OCI-M2 (cell line): ENCODE results near the gene ANKRD11.
"Not testable (repeated sequence)": the region's sequence is repeated elsewhere in the genome, so short reads cannot be mapped to it uniquely, and the experiment has no call there.

Source experiments
- DNase-seq: peaks from one replicate; lab custom pipeline; 2025; ENCODE audit not compliant: unreplicated experiment; lab: John Stamatoyannopoulos, UW

ANKRD11 gene

DNA sequence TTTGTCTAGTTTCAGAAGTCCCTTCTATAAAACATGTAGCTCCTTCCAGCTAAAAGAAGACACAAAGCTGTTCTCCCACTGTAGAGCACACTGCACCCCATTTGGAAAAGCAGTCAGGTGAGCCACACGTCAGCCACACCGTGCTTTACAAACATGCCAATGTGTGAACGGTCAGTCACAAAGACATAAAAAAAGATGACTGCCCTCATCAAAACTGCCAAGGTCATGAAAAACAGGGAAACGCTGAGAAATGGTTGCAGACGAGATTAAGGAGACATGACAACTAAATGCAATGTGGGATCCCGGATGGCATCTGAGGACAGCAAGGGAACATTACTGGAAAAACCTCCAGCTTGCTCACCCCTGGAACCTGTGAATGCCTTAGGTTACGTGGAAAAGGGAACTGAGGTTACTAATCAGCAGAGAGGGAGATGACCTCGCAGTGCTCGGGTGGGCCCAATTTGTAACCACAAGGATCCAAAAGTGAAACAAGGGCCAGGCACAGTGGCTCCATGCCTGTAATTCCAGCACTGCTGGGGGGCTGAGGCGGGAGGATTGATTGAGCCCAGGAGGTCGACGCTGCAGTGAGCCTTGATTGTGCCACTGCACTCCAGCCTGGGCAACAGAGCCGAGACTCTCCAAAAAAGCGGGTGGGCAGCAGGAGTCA lies 8.1 kb downstream of the ANKRD11 start:
- DNase-seq, result no peak

GRCh38 chr16:89481356-89481955 lies 8.9 kb downstream of the ANKRD11 start:
- no peak for DNase-seq

DNA sequence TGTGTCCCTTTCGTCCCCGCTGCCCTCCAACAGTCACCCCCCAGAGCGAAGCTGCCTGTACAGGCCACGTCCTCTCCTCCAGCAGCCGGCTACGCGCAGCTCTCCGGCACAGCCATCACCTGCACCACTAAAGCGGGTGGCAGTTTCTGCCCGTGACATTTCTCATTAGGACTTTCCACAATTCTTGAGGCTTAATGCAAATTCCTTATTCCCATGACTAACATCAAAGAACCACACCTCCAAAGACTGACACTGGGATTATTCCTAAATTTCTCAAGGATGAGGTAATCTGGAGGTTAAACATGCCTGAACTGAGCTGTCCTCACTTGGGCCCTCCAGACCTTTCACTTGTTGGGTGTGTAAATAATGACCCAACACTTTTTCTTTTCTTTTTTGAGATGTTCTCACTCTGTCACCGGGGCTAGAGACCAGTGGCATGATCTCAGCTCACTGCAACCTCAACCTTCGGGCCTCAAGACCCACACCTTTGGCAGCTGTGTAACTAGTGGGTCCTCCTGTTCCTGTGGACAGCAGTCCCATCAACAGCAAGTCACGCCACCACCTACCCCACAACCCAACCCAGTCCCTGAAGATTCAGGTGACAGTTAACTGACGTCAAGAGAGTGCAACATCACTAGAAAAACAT lies 11.7 kb downstream of the ANKRD11 start:
- no peak for DNase-seq

- DNase-seq, result no peak
Measured at GRCh38 chr16:89476811-89477261, 13.5 kb downstream of the ANKRD11 start.

DNA sequence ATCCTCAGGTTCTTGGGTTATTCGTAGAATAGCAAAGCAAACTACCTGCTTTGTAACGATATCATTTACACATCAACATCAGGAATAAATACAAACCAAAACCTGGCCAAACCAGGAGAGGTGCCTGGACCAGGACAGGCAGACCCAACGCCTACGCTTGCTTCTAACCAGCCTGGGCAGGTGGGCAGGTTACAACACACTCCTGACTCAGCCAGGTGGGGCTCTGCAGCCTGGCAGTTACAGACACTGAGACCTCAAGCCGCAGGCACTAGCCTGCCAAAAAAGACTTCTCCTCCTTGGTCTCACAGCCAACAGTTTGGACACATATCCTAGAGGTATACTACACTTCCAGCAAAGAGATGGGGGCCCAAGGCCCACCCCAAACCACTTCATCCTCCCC lies 14.0 kb downstream of the ANKRD11 start:
- no peak for DNase-seq

DNA sequence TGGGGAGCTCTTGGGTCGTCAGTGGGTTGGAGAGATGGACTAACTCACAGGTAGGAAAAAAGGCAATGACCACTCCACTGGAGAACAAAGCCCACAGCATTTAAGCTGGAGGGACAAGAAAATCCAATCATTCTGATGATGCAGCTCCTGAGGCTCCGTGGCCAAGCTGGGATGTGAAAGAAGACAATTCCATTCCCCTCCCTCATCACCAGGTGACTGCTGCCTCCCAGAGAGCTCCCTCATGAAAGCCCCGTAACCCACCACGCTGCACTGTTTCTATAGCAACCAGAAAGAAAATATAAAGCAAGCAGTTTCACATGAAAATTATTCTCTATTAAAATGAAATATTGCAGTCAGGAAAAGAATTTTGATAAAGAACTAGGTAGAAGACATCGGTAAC lies 15.2 kb downstream of the ANKRD11 start:
- no peak for DNase-seq

- no peak for DNase-seq
Measured at GRCh38 chr16:89473791-89474414, 16.5 kb downstream of the ANKRD11 start.

- DNase-seq, result no peak
Measured at GRCh38 chr16:89473136-89473712, 17.1 kb downstream of the ANKRD11 start.

GRCh38 chr16:89472711-89473075 lies 17.7 kb downstream of the ANKRD11 start:
- DNase-seq, result no peak

GRCh38 chr16:89467382-89467781 lies 23.0 kb downstream of the ANKRD11 start:
- DNase-seq, result no peak

DNA sequence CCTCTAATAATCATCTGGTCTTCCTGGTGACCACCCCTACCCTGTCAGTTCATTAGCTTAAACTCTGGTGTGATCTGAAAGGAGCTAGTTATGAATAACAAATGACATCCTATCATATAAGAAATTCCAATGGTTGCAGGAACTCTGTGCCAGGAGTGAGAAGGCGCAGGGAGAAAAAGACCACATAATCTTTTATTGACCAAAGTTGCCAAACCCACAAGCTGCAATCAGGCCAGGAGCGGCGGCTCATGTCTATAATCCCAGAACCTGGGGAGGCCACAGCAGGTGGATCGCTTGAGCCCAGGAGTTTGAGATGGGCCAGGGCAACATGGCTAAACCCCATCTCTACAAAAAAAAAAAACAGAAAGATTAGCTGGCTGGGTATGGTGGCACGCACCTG lies 23.4 kb downstream of the ANKRD11 start:
- no peak for DNase-seq

DNA sequence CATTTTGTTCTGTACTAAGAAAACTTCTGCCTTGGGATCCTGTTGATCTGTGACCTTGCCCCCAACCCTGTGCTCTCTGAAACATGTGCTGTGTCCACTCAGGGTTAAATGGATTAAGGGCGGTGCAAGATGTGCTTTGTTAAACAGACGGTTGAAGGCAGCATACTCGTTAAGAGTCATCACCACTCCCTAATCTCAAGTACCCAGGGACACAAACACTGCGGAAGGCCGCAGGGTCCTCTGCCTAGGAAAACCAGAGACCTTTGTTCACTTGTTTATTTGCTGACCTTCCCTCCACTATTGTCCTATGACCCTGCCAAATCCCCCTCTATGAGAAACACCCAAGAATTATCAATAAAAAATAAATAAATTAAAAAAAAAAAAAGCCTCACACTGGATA lies 27.0 kb downstream of the ANKRD11 start:
- DNase-seq, result not testable (repeated sequence)

GRCh38 chr16:89462639-89463038 lies 27.7 kb downstream of the ANKRD11 start:
- DNase-seq, result not testable (repeated sequence)

DNA sequence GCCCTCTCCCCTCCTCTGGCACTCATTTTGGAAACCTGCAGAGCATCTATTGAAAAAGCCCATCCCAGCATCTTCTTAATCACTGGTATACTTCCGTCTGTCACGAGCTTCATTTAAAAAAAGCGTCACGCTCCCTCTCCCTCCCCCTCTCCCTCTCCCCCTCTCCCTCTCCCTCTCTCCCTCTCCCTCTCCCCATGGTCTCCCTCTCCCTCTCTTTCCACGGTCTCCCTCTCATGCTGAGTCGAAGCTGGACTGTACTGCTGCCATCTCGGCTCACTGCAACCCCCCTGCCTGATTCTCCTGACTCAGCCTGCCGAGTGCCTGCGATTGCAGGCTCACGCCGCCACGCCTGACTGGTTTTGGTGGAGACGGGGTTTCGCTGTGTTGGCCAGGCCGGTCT lies 28.5 kb downstream of the ANKRD11 start:
- DNase-seq, result not testable (repeated sequence)

DNA sequence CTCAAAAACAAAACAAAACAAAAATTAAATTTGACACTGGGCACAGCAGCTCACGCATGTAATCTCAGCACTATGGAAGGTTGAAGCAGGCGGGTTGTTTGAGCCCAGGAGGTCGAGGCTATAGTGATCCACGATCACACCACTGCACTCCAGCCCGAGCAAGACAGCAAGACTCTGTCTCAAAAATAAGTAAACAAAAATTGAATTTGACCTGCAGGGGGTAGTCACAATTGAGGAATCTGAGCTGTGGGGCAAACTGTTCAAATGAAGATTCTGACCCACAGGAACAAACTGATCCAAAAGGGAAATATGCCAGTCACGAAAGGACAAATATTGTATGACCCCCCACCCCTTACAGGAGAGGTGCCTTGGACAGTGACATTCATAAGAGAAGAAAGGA lies 29.8 kb downstream of the ANKRD11 start:
- no peak for DNase-seq

- DNase-seq, result no peak
Measured at GRCh38 chr16:89458967-89459366, 31.4 kb downstream of the ANKRD11 start.

GRCh38 chr16:89458551-89458950 lies 31.8 kb downstream of the ANKRD11 start:
- no peak for DNase-seq

- DNase-seq, result no peak
Measured at GRCh38 chr16:89456419-89456959, 33.9 kb downstream of the ANKRD11 start.

- no peak for DNase-seq
Measured at GRCh38 chr16:89455692-89456091, 34.7 kb downstream of the ANKRD11 start.

DNA sequence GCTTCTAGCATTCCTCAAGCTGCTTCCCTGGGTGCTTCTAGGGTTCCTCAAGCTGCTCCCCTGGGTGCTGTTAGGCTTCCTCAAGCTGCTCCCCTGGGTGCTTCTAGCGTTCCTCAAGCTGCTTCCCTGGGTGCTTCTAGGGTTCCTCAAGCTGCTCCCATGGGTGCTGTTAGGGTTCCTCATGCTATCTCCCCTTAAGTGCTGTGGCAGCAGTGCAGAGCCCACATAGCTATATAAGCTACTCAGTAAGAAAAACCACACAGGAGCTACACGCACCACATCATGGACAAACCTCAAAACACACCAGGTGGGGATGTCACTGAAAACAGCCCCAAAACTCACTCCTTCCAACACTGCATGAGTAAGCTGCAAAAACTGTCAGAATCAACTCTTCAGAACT lies 35.2 kb downstream of the ANKRD11 start:
- DNase-seq, result no peak

- not testable (repeated sequence) for DNase-seq
Measured at GRCh38 chr16:89454378-89455125, 35.8 kb downstream of the ANKRD11 start.
